Measurements from ENCODE around the gene PDLIM5. TPM values are rescaled to one million over a fixed set of nuclear protein-coding genes. Genes with fewer than 3 reads are reported as not detected.

PDLIM5 gene
- total RNA-seq = 151 and 191 TPM in 2 replicates

GRCh38 chr4:94451695-94452475, at the start of gene PDLIM5:
Gene PDLIM5 (plus strand): TSS chr4:94451942. CDS start chr4:94455289, 3,347 bp downstream.

Other genes with a start within 250 kb of the PDLIM5 start
- 32.1 and 32.2 TPM in 2 replicates for gene SMARCAD1, start 244.1 kb upstream of the PDLIM5 start, total RNA-seq
- gene HPGDS, start 109.1 kb upstream of the PDLIM5 start, total RNA-seq = not detected in 2 replicates

Data from smooth muscle cell of the pulmonary artery (primary cell).